HUES6 (cell line): Measurements from ENCODE around the gene SLC25A52.
"Not testable (repeated sequence)": the region's sequence is repeated elsewhere in the genome, so short reads cannot be mapped to it uniquely, and the experiment has no call there.

Experiments used
- H3K27ac ChIP-seq: 2 replicates; pipeline ENCODE4 v1.7.0; 2013; ENCODE audit warnings: low read depth, mild to moderate bottlenecking, low read length, inconsistent platforms
- H3K27me3 ChIP-seq: 2 replicates; pipeline ENCODE4 v1.6.1; 2013; ENCODE audit warnings: low read length; ENCODE audit not compliant: control insufficient read depth, insufficient read depth
- H3K36me3 ChIP-seq: 2 replicates; pipeline ENCODE4 v1.6.1; 2013; ENCODE audit warnings: low read length; ENCODE audit not compliant: control insufficient read depth, insufficient read depth
- H3K4me1 ChIP-seq: 2 replicates; pipeline ENCODE4 v1.6.1; 2013; ENCODE audit warnings: low read length; ENCODE audit not compliant: control insufficient read depth, insufficient read depth
- H3K4me3 ChIP-seq: 2 replicates; pipeline ENCODE4 v1.5.1; 2013; ENCODE audit warnings: low read depth, low read length
- H3K9ac ChIP-seq: one replicate; pipeline ENCODE4 v1.6.1; 2013; ENCODE audit warnings: mild to moderate bottlenecking, low read length
- H3K9me3 ChIP-seq: 2 replicates; pipeline ENCODE4 v1.6.1; 2013; ENCODE audit warnings: low read depth, low read length; ENCODE audit not compliant: control insufficient read depth, insufficient read depth

Gene SLC25A52, protein sequence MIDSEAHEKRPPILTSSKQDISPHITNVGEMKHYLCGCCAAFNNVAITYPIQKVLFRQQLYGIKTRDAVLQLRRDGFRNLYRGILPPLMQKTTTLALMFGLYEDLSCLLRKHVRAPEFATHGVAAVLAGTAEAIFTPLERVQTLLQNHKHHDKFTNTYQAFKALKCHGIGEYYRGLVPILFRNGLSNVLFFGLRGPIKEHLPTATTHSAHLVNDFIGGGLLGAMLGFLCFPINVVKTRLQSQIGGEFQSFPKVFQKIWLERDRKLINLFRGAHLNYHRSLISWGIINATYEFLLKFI

DNA sequence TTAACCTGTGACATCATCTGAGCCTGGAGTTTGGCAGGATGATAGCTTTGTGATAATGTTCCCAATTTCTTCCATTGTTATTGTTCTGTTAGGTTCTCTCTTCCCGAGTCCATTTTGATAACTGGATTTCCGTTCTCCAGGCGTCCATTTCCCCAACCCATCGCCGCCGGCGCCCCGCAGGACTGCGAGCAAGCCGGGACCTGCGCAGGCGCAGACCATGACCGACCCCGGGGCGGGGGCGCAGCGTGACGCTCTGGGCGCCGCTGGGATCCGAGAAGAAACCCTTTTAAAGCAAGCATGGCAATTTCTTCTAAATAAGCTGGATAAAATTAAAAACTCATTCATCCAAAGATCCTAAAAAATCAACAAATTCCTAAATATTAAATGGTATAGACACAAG is at the start of gene SLC25A52:
TSS of gene SLC25A52 (minus strand) at position 186 of the 400 bp plus-strand sequence. CDS start 219 bp downstream, outside the sequence.
- Histone ChIP-seq H3K4me1 (no peaks in the 10 kb centered on the region), H3K27ac (no peak within 1 kb of the TSS), H3K36me3 (no peaks in the 10 kb centered on the region), H3K27me3 (no peaks in the 10 kb centered on the region), H3K4me3 (no peak within 1 kb of the TSS), H3K9ac (no peak within 1 kb of the TSS), H3K9me3 (peaks cover 5% of the 10 kb centered on the region)

DNA sequence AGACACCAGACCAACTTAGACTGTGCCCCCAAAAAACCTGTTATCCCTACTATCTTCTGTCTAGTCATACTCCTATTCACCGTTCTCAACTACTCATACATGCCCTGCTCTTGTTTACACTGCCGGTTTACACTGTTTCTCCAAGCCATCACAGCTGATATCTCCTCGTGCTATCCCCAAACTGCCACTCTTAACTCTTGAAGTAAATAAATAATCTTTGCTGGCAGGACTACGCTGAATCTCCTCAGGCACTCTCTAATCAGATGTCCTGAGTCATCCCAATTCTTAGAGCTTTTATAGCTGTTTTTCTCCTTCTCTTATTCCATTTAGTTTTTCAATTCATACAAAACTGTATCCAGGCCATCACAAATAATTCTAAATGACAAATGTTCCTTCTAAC is 48.4 kb upstream of the SLC25A52 start:
- Histone ChIP-seq H3K9ac (peak overlapping the region; percentile 74), H3K4me1 (peaks cover 21% of the 10 kb centered on the region)

DNA sequence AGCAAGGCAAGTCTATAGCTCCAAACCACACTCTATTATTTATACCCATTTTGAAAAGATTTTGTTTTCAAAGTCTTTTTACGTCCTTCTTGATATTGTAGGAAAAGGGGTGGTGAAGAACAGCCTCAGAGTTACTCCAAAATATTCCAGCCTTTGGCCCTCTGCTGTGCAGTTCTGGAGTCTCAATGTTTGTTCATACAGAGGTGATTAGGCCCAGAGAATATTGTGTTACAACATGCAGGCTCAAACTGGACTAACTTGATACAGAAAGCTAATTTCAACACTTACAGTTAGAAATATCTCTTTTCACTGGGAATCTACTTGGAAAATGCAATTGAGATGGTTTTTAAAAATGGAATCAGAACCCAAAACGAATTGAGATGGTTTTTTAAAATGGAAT is 40.4 kb upstream of the SLC25A52 start:
- Histone ChIP-seq H3K9ac (no peak overlapping the region), H3K4me1 (no peaks in the 10 kb centered on the region), H3K36me3 (no peaks in the 10 kb centered on the region), H3K27me3 (no peaks in the 10 kb centered on the region), H3K27ac (no peak overlapping the region), H3K4me3 (no peak overlapping the region), H3K9me3 (peaks cover 5% of the 10 kb centered on the region)

More for the DNA sequence above, 48.4 kb upstream of the SLC25A52 start:
- not testable (repeated sequence) for H3K4me3 ChIP-seq, H3K27me3 ChIP-seq, H3K36me3 ChIP-seq, H3K9me3 ChIP-seq
- peak overlapping the region; percentile 82; the same call in 1 of the 2 replicates for H3K27ac ChIP-seq

DNA sequence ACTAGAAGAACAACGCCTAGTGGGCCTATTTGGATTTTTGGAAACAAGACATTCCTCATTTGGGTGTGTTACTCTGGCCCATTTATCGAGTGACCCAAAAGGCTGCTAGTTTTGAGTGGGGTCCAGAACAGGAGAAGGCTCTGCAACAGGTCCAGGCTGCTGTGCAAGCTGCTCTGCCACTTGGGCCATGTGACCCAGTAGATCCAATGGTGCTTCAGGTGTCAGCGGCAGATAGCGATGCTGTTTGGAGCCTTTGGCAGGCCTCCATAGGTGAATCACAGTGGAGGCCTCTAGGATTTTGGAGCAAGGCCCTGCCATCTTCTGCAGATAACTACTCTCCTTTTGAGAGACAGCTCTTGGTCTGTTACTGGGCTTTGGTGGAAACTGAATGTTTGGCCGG is 38.6 kb upstream of the SLC25A52 start:
- not testable (repeated sequence) for H3K9me3 ChIP-seq, H3K27ac ChIP-seq, H3K9ac ChIP-seq, H3K36me3 ChIP-seq, H3K27me3 ChIP-seq, H3K4me3 ChIP-seq, H3K4me1 ChIP-seq

DNA sequence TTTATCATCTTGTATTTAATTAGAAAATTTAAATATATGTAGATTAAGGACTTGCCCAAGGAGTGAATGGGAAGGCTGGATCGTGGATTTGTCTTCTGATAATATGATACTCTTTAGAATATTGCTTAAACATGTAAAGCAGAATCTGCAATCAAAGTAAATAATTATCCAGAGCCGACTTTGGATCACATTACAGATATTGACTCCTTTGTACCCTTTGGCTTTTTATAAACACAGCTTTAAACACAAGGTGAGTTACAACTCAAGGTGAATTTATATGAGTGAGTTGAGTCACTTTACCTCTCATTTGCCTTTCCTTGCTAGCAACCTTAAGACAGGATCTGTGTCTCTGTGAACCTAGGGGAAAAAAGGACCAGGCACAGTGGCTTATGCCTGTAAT is 37.7 kb upstream of the SLC25A52 start:
- Histone ChIP-seq H3K27me3 (no peaks in the 10 kb centered on the region), H3K36me3 (no peaks in the 10 kb centered on the region), H3K4me1 (no peaks in the 10 kb centered on the region), H3K27ac (no peak overlapping the region), H3K4me3 (no peak overlapping the region), H3K9me3 (peaks cover 4% of the 10 kb centered on the region), H3K9ac (no peak overlapping the region)

DNA sequence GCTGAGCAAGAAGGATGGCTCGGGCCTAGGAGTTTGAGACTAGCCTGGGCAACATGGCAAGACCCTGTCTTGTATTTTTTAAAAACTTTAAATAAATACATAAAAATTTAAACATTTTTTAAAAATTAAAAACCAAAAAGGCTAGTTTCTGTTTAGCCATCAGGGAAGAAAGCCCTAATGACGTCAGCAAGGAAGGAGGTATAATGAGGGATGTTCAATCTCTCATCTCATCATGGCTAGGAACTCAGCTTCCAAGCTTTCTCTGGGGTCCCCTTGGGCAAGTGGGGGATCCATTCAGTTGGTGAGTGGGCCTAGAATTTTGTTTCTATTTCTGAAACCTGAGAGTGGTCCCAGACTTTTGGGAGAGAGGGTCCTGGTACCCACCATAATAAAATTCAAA is 35.1 kb upstream of the SLC25A52 start:
- H3K4me1 ChIP-seq, result no peaks in the 10 kb centered on the region
- H3K4me3 ChIP-seq, result no peak overlapping the region
- H3K27me3 ChIP-seq, result no peaks in the 10 kb centered on the region
- no peak overlapping the region for H3K27ac ChIP-seq
- H3K36me3 ChIP-seq, result no peaks in the 10 kb centered on the region
- no peak overlapping the region for H3K9ac ChIP-seq
- no peaks in the 10 kb centered on the region for H3K9me3 ChIP-seq

DNA sequence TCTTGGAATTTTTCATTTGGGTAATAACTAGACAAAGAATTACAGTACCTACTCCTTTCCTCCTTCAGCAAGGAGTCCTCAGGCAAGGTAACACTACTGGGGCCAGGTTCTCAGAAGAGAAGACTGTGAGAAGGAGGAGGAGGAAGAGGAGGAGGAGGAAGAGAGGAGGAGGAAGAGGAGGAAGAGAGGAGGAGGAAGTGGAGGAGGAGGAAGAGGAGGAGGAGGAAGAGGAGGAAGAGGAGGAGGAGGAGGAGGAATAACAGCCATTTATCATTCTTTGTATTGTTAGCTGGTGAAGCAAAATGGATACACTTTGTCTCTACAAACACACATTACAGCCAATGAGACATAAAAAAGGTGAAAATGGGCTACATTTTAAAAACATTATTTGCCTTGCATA is 32.9 kb upstream of the SLC25A52 start:
- H3K27ac ChIP-seq, result no peak overlapping the region

DNA sequence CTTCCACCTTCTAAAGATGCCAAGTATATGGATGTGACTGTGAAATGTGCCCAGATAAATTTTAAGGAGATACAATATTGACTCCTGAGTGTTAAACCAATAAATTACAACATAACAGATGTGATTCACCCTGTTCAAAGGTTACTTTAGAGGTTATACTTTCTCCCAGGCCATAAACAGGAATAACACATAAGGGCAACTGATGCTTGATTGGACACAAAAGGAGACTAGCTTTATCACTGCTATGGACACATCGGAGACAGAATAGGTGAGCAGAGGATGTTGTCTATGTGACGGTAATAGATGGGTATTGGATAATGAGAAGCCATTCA is 31.9 kb upstream of the SLC25A52 start:
- no peak overlapping the region for H3K4me3 ChIP-seq
- no peaks in the 10 kb centered on the region for H3K9me3 ChIP-seq
- no peaks in the 10 kb centered on the region for H3K27me3 ChIP-seq
- H3K4me1 ChIP-seq, result 0 out of 2 replicates have a peak, but pooled peaks cover 3% of the 10 kb centered on the region
- no peaks in the 10 kb centered on the region for H3K36me3 ChIP-seq
- H3K9ac ChIP-seq, result no peak overlapping the region
- no peak overlapping the region for H3K27ac ChIP-seq

More for the DNA sequence above, 32.9 kb upstream of the SLC25A52 start:
- 0 out of 2 replicates have a peak, but pooled peaks cover 3% of the 10 kb centered on the region for H3K4me1 ChIP-seq
- no peak overlapping the region for H3K4me3 ChIP-seq
- no peaks in the 10 kb centered on the region for H3K9me3 ChIP-seq
- H3K36me3 ChIP-seq, result no peaks in the 10 kb centered on the region
- no peak overlapping the region for H3K9ac ChIP-seq
- H3K27me3 ChIP-seq, result no peaks in the 10 kb centered on the region

DNA sequence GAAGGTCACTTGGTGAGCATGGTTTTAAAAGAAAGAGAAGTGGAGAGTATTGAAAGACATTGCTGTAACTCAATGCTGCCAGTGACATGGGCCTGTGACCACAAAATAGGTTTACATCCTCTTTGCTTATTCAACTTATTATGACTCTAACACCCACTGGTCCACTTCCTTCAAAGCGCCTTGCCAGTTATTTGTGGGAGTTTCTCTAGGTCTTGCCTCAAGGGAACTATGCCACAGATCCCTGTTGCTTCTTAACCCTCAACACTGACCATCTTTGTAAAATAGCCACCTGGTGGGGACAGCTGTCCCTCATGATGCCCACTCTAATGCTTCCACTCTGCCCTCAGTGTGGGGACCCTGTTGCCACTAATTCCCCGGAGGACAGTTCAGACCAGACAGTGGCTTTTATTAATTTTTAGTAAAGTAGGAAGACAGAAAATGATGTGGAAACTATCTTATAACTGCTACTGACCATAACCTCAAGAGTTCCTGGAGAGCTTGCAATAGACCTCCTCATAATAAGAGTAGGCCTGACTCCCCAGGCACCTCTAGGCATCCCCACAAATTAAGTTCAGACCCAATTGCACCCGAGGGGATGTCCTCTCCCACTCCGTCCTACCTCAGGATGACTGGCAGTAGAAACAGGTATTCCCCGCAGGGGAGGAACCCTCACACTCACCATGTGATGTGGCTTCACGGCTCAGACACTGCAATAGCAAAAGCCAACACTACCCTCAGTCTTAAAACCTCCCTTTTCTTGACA is 31.3 kb upstream of the SLC25A52 start:
- 0 out of 2 replicates have a peak, but pooled peaks cover 3% of the 10 kb centered on the region for H3K4me1 ChIP-seq
- H3K9me3 ChIP-seq, result no peaks in the 10 kb centered on the region
- no peak overlapping the region for H3K9ac ChIP-seq
- H3K36me3 ChIP-seq, result no peaks in the 10 kb centered on the region
- no peaks in the 10 kb centered on the region for H3K27me3 ChIP-seq
- H3K27ac ChIP-seq, result no peak overlapping the region
- no peak overlapping the region for H3K4me3 ChIP-seq

DNA sequence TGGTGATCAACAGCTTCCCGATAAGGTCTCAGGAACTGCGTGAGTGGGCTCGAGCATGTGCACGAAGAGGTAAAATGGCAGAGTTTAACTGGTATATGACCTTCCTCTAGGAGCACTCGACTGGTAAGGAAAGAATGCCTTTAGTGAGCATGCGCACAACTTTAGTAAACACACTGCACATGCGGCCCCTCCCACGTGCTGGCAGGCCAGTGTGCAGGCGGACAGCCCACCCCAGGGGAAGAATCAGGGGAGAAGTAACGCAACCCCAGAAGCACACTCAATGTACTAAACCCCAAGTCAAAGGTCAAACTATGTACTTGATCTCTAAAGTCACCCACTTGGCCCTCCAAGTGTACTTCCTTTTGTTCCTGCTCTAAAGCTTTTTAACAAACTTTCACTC is 28.7 kb upstream of the SLC25A52 start:
- Histone ChIP-seq H3K4me3 (no peak overlapping the region), H3K27me3 (no peaks in the 10 kb centered on the region), H3K27ac (no peak overlapping the region), H3K9me3 (no peaks in the 10 kb centered on the region), H3K36me3 (no peaks in the 10 kb centered on the region), H3K4me1 (0 out of 2 replicates have a peak, but pooled peaks cover 3% of the 10 kb centered on the region), H3K9ac (no peak overlapping the region)

DNA sequence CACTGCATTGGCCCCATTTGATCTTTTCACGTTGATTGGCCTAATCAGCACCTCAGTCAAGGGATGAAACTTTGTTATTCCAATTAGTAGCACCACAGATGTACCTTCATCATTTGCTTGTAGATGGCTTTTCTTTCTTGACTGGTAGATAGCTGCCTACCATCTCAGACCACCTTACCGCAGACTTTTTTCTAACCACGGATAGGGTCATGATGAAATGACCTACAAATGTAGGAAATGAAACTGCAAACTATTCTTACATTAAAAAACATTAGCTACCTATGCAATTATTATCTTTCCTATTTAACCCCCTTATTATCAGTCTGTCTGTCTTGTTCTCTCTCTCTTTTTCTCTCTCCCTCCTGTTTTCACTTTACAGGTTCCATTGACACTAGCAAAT is 22.4 kb upstream of the SLC25A52 start:
- Histone ChIP-seq H3K9ac (no peak overlapping the region), H3K27me3 (no peaks in the 10 kb centered on the region), H3K27ac (no peak overlapping the region), H3K9me3 (peaks cover 33% of the 10 kb centered on the region), H3K4me3 (no peak overlapping the region), H3K36me3 (no peaks in the 10 kb centered on the region), H3K4me1 (no peaks in the 10 kb centered on the region)
